ENCODE results near the gene KLHL29.
A peak's percentile ranks its signal among the peaks of the same experiment; 100 is the strongest.
"Not testable (repeated sequence)": the region's sequence is repeated elsewhere in the genome, so short reads cannot be mapped to it uniquely, and the experiment has no call there.

Gene KLHL29

GRCh38 chr2:23719716-23720115, 334.7 kb downstream of the KLHL29 start:
- DNase-seq (ENCODE audit: low read depth) = no peak

GRCh38 chr2:23720705-23721453, 335.9 kb downstream of the KLHL29 start:
- DNase-seq (ENCODE audit: low read depth) = no peak

GRCh38 chr2:23721454-23721826, 336.5 kb downstream of the KLHL29 start:
- DNase-seq (ENCODE audit: low read depth) = no peak

GRCh38 chr2:23722255-23722654, 337.3 kb downstream of the KLHL29 start:
- DNase-seq (ENCODE audit: low read depth) = no peak

- not testable (repeated sequence) for DNase-seq (ENCODE audit: low read depth)
Measured at GRCh38 chr2:23723029-23723428, 338.1 kb downstream of the KLHL29 start.

- no peak for DNase-seq (ENCODE audit: low read depth)
Measured at GRCh38 chr2:23734416-23734815, 349.4 kb downstream of the KLHL29 start.

GRCh38 chr2:23736783-23737182, 351.8 kb downstream of the KLHL29 start:
- DNase-seq (ENCODE audit: low read depth) = not testable (repeated sequence)

GRCh38 chr2:23745068-23745725, 360.2 kb downstream of the KLHL29 start:
- DNase-seq (ENCODE audit: low read depth) = no peak

GRCh38 chr2:23745726-23746105, 360.7 kb downstream of the KLHL29 start:
- peak; percentile 39 for DNase-seq (ENCODE audit: low read depth)

- DNase-seq (ENCODE audit: low read depth) = no peak
Measured at GRCh38 chr2:23746141-23746863, 361.3 kb downstream of the KLHL29 start.

- DNase-seq (ENCODE audit: low read depth) = peak; percentile 65
Measured at GRCh38 chr2:23751747-23752265, 366.8 kb downstream of the KLHL29 start.

- DNase-seq (ENCODE audit: low read depth) = peak; percentile 40
Measured at GRCh38 chr2:23753291-23754010, 368.5 kb downstream of the KLHL29 start.

GRCh38 chr2:23754970-23755369, 370.0 kb downstream of the KLHL29 start:
- DNase-seq (ENCODE audit: low read depth) = no peak

GRCh38 chr2:23756593-23757292, 371.8 kb downstream of the KLHL29 start:
- DNase-seq (ENCODE audit: low read depth) = no peak

- peak; percentile 80 for DNase-seq (ENCODE audit: low read depth)
Measured at GRCh38 chr2:23757686-23758433, 372.9 kb downstream of the KLHL29 start.

All from EH (cell line).